GM21737 (cell line): ENCODE data around the gene MINDY4B.

ENCODE experiments used
- ATAC-seq: cut with Tn5 transposase; IDR thresholded peaks from one replicate; pipeline ENCODE4 v1.9.1; 2021; ENCODE audit warnings: mild to moderate bottlenecking, moderate library complexity; ENCODE audit not compliant: unreplicated experiment

The MINDY4B gene

GRCh38 chr3:150905339-150905738, at the start of gene MINDY4B:
Gene MINDY4B, minus strand, starts transcription at chr3:150905439. Its CDS starts 0 bp downstream, at chr3:150905439.
- ATAC-seq: no peak

- no peak for ATAC-seq
Measured at GRCh38 chr3:150951923-150952322, 46.7 kb upstream of the MINDY4B start.

GRCh38 chr3:150945226-150946032, 40.2 kb upstream of the MINDY4B start:
- ATAC-seq: no peak

- no peak for ATAC-seq
Measured at GRCh38 chr3:150942221-150942620, 37.0 kb upstream of the MINDY4B start.

GRCh38 chr3:150936693-150937092, 31.5 kb upstream of the MINDY4B start:
- no peak for ATAC-seq

- no peak for ATAC-seq
Measured at GRCh38 chr3:150933473-150933995, 28.3 kb upstream of the MINDY4B start.

GRCh38 chr3:150931745-150932144, 26.5 kb upstream of the MINDY4B start:
- no peak for ATAC-seq

GRCh38 chr3:150930839-150931238, 25.6 kb upstream of the MINDY4B start:
- no peak for ATAC-seq

GRCh38 chr3:150928234-150928633, 23.0 kb upstream of the MINDY4B start:
- no peak for ATAC-seq

- no peak for ATAC-seq
Measured at GRCh38 chr3:150926328-150926727, 21.1 kb upstream of the MINDY4B start.

- ATAC-seq: peak; percentile 85
Measured at GRCh38 chr3:150925751-150926201, 20.5 kb upstream of the MINDY4B start.

GRCh38 chr3:150922611-150923010, 17.4 kb upstream of the MINDY4B start:
- no peak for ATAC-seq

- no peak for ATAC-seq
Measured at GRCh38 chr3:150921209-150921608, 16.0 kb upstream of the MINDY4B start.

- no peak for ATAC-seq
Measured at GRCh38 chr3:150920236-150920635, 15.0 kb upstream of the MINDY4B start.

GRCh38 chr3:150917951-150918350, 12.7 kb upstream of the MINDY4B start:
- no peak for ATAC-seq

- no peak for ATAC-seq
Measured at GRCh38 chr3:150913133-150913922, 8.1 kb upstream of the MINDY4B start.

- ATAC-seq: no peak
Measured at GRCh38 chr3:150912501-150912900, 7.3 kb upstream of the MINDY4B start.

GRCh38 chr3:150911771-150912170, 6.5 kb upstream of the MINDY4B start:
- no peak for ATAC-seq

GRCh38 chr3:150906461-150906860, 1.2 kb upstream of the MINDY4B start:
- ATAC-seq: no peak

- no peak for ATAC-seq
Measured at GRCh38 chr3:150905746-150906145, 507 bp upstream of the MINDY4B start.

- no peak for ATAC-seq
Measured at GRCh38 chr3:150902988-150903387, 2.3 kb downstream of the MINDY4B start.

- ATAC-seq: no peak
Measured at GRCh38 chr3:150901793-150902192, 3.4 kb downstream of the MINDY4B start.
